ENCODE data around the gene CNOT8.

DNA sequence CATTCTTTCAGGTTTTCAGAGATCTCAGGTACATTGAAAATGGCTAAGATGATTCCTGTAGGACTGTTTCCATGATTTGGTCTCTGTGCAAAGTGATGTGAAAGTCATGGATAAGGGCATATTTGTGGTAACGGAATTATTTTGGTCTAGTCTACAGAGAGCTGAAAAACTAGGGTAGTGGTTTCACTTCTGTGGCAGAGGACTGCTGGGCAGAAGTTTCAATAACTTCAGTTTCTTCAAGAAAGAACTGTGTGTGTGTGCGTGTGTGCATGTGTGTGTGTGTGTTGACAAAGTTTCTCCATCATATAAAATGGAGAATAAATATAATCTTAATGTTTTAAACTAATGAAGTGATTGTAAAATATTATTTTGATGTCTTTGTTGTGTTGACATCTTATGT, 4.3 kb downstream of the CNOT8 start:
- no peak for TF ChIP-seq POLR2AphosphoS5 (IDR thresholded peaks at IDR 0.05)
- TF ChIP-seq, protein P1, sequence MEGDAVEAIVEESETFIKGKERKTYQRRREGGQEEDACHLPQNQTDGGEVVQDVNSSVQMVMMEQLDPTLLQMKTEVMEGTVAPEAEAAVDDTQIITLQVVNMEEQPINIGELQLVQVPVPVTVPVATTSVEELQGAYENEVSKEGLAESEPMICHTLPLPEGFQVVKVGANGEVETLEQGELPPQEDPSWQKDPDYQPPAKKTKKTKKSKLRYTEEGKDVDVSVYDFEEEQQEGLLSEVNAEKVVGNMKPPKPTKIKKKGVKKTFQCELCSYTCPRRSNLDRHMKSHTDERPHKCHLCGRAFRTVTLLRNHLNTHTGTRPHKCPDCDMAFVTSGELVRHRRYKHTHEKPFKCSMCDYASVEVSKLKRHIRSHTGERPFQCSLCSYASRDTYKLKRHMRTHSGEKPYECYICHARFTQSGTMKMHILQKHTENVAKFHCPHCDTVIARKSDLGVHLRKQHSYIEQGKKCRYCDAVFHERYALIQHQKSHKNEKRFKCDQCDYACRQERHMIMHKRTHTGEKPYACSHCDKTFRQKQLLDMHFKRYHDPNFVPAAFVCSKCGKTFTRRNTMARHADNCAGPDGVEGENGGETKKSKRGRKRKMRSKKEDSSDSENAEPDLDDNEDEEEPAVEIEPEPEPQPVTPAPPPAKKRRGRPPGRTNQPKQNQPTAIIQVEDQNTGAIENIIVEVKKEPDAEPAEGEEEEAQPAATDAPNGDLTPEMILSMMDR (IDR thresholded peaks at IDR 0.05): no peak
